Activated CD4-positive, alpha-beta memory T cell treated with anti-CD3 and anti-CD28 coated beads for 36 hours (primary cell): ENCODE results near the gene HS6ST3. TPM values are rescaled to one million over a fixed set of nuclear protein-coding genes. Genes with fewer than 3 reads are reported as not detected.

ENCODE experiments used
- CTCF ChIA-PET: fragments of 350-600 bp; sonication (Branson Sonifier 250); formaldehyde crosslinking; loops from one replicate; lab custom pipeline; 2021; ENCODE audit warnings: antibody characterized with exemption, inconsistent platforms; lab: Charles Lee
- POLR2A ChIA-PET: fragments of 350-600 bp; sonication (Branson Sonifier 250); formaldehyde crosslinking; loops from one replicate; lab custom pipeline; 2021; ENCODE audit warnings: antibody characterized with exemption; lab: Charles Lee
- DNase-seq: peaks from one replicate; pipeline ENCODE4 v3.0.0-alpha.2; 2020
- H3K27ac Mint-ChIP-seq: one replicate; pipeline ENCODE4 v1.8.0; 2021; ENCODE audit warnings: mixed read lengths
- H3K27me3 Mint-ChIP-seq: one replicate; pipeline ENCODE4 v1.8.0; 2021; ENCODE audit warnings: mixed read lengths
- H3K36me3 Mint-ChIP-seq: one replicate; pipeline ENCODE4 v1.8.0; 2021; ENCODE audit warnings: mixed read lengths
- H3K4me1 Mint-ChIP-seq: one replicate; pipeline ENCODE4 v1.8.0; 2021; ENCODE audit warnings: low read depth, mixed read lengths
- H3K4me3 Mint-ChIP-seq: one replicate; pipeline ENCODE4 v1.8.0; 2021; ENCODE audit warnings: mild to moderate bottlenecking, mixed read lengths
- H3K9me3 Mint-ChIP-seq: one replicate; pipeline ENCODE4 v1.8.0; 2021; ENCODE audit warnings: mixed read lengths
- intact Hi-C: fragments of 100-400 bp; cut with micrococcal nuclease; formaldehyde crosslinking; loops from one replicate; pipeline ENCODE4 v1.15.1; 2023
- total RNA-seq, 2 experiments: library from RNA; stranded (reverse); gene quantifications; one replicate each; pipeline ENCODE4 v1.2.3, GENCODE V29; 2021

The HS6ST3 gene
- total RNA-seq, 2 experiments from 2014 or later: not detected

DNA sequence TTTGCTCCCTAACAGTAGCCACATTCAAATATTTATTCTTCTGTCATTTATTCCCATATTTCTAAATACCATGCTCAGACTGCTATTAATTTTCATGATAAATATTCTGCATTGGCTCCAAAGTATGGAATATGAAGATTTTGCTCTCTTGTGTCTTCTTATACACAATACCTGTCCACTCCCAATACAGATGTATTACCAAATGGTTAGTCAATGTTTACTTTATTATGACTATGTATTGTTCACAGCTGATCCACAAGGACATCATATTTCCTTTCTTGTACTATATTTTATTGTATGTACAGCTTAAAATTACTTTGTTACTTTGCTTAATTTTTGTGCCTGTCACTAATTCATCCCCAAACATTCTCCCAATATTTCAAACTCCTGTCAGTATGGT, 582.1 kb downstream of the HS6ST3 start:
- Mint-ChIP-seq H3K4me3 (no peak overlapping the region), H3K4me1 (no peaks in the 10 kb centered on the region), H3K9me3 (peaks cover 5% of the 10 kb centered on the region), H3K36me3 (no peaks in the 10 kb centered on the region), H3K27me3 (no peaks in the 10 kb centered on the region), H3K27ac (no peak overlapping the region)
- no peak for DNase-seq
- intact Hi-C loops: no loop called here
- ChIA-PET POLR2A (no interaction called here), CTCF (no interaction called here)

- Mint-ChIP-seq H3K27me3 (no peaks in the 10 kb centered on the region), H3K4me3 (no peak overlapping the region), H3K27ac (no peak overlapping the region), H3K4me1 (no peaks in the 10 kb centered on the region), H3K9me3 (peaks cover 7% of the 10 kb centered on the region), H3K36me3 (no peaks in the 10 kb centered on the region)
- DNase-seq: no peak
- intact Hi-C loops: no loop called here
- POLR2A ChIA-PET: no interaction called here
- CTCF ChIA-PET: no interaction called here
These were observed 583.9 kb downstream of the HS6ST3 start for GRCh38 chr13:96673825-96674224.

DNA sequence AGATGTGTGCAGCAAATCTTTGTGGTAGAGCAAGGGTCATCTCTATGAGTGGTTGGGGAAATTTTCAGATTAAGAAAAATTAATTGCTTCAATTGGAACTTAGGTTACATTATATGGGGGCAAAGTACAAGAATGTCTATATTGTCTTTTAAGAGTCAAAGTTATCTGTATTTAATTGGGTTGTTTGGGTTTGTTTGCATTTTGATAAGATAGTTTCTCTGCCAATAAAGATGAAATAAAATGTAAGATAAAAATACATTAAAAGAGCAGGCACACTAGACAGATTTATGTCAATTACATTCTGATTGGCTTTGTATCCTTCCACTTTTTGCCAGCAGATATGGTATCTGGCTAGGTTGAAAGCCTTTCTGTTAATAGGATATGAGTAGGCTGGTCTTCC, 587.1 kb downstream of the HS6ST3 start:
- no peak overlapping the region for H3K4me3 Mint-ChIP-seq
- intact Hi-C loops: no loop called here
- H3K36me3 Mint-ChIP-seq: no peaks in the 10 kb centered on the region
- H3K27me3 Mint-ChIP-seq: no peaks in the 10 kb centered on the region
- CTCF ChIA-PET: no interaction called here
- POLR2A ChIA-PET: no interaction called here
- no peak for DNase-seq
- peaks cover 11% of the 10 kb centered on the region for H3K9me3 Mint-ChIP-seq
- H3K27ac Mint-ChIP-seq: no peak overlapping the region
- H3K4me1 Mint-ChIP-seq: no peaks in the 10 kb centered on the region

DNA sequence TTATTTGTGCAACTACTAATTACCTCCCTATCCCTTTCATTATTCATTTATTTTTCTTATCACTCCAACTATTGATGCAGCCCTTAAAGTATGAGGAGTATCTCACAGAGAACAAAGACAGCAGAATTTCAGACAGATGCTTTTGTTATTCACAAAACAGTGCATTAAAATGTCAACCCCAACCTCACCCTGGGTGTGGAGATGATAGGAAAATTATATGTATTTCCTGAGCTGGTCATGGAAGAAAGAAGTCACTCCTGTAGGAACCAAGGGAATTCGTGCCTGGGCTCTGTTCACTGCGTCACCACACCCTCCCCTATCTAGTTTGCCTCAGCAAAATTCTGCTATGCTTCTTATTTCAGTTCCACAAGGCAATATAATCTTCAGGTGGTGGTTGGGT, 588.9 kb downstream of the HS6ST3 start:
- DNase-seq: no peak
- H3K4me1 Mint-ChIP-seq: no peaks in the 10 kb centered on the region
- H3K36me3 Mint-ChIP-seq: no peaks in the 10 kb centered on the region
- ChIA-PET POLR2A (no interaction called here), CTCF (no interaction called here)
- H3K27ac Mint-ChIP-seq: no peak overlapping the region
- H3K4me3 Mint-ChIP-seq: no peak overlapping the region
- H3K27me3 Mint-ChIP-seq: no peaks in the 10 kb centered on the region
- H3K9me3 Mint-ChIP-seq: peaks cover 11% of the 10 kb centered on the region
- intact Hi-C loops: no loop called here

DNA sequence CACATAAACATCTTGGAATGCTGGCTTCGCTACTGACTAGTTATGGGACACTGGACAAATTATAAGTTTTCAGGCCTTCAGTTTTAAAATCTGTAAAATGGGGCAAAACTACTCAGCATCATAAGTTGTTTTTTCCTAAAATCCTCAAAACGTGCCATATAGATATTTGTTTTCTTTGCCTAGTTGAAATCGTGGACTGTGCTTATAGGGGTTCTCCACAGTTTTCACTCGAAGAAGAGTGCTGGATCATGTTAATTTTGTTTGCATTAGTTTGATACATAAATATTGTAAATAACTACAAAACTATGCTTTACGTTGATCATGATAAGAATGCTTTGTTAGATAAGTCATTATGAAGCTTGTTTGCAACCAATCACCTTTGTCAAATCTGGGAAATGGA, 591.0 kb downstream of the HS6ST3 start:
- no peak overlapping the region for H3K4me3 Mint-ChIP-seq
- H3K36me3 Mint-ChIP-seq: no peaks in the 10 kb centered on the region
- ChIA-PET CTCF (no interaction called here), POLR2A (no interaction called here)
- no peaks in the 10 kb centered on the region for H3K4me1 Mint-ChIP-seq
- peaks cover 8% of the 10 kb centered on the region for H3K9me3 Mint-ChIP-seq
- intact Hi-C loops: no loop called here
- no peak for DNase-seq
- H3K27ac Mint-ChIP-seq: no peak overlapping the region
- H3K27me3 Mint-ChIP-seq: no peaks in the 10 kb centered on the region

DNA sequence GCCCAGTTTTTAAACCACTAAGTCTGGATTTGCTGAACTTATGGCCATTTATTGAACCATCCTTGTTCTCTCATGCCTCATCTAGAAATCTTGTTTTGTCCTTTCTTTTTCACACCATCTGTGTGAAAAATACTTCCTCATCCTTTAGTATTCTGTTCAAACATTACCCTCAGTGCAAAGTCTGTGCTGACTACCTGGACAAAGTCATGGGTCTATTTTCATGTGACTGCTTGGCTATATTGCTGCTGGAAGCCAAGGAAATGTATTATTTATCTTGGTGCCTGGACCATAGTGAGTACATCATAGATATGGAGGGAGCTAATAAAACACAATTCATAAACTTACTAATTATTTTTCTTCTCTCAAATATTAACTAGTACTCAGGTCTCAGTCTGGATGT, 591.9 kb downstream of the HS6ST3 start:
- Mint-ChIP-seq H3K27ac (no peak overlapping the region), H3K27me3 (no peaks in the 10 kb centered on the region), H3K4me1 (no peaks in the 10 kb centered on the region), H3K9me3 (peaks cover 8% of the 10 kb centered on the region), H3K4me3 (no peak overlapping the region), H3K36me3 (no peaks in the 10 kb centered on the region)
- DNase-seq: no peak
- POLR2A ChIA-PET: no interaction called here
- intact Hi-C loops: no loop called here
- CTCF ChIA-PET: no interaction called here

- H3K27me3 Mint-ChIP-seq: no peaks in the 10 kb centered on the region
- intact Hi-C loops: no loop called here
- H3K4me1 Mint-ChIP-seq: no peaks in the 10 kb centered on the region
- H3K27ac Mint-ChIP-seq: no peak overlapping the region
- no peak for DNase-seq
- H3K9me3 Mint-ChIP-seq: peaks cover 8% of the 10 kb centered on the region
- ChIA-PET POLR2A (no interaction called here), CTCF (no interaction called here)
- H3K4me3 Mint-ChIP-seq: no peak overlapping the region
- no peaks in the 10 kb centered on the region for H3K36me3 Mint-ChIP-seq
These were observed 594.6 kb downstream of the HS6ST3 start for GRCh38 chr13:96684469-96684868.

DNA sequence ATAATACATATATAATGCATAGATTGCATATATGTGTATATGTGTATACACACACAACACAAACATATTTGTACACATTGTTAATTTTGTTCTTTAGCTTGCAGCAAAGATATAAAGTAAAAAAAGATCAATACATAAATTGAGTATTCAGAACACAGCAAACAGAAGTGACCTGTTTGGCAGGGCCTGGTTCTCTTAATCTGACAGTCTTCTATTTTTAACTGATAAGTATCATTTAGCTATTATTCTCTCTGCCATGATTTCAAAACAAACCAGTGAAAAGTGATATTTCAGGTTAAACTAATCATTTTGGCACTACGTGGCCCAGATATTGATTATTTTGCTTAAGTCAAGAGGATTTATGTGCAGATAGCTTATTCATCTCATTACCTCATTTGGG, 595.0 kb downstream of the HS6ST3 start:
- no peaks in the 10 kb centered on the region for H3K27me3 Mint-ChIP-seq
- CTCF ChIA-PET: no interaction called here

GRCh38 chr13:96686286-96686685, 596.4 kb downstream of the HS6ST3 start:
- Mint-ChIP-seq H3K27ac (no peak overlapping the region), H3K9me3 (peaks cover 4% of the 10 kb centered on the region), H3K36me3 (no peaks in the 10 kb centered on the region), H3K27me3 (no peaks in the 10 kb centered on the region), H3K4me1 (no peaks in the 10 kb centered on the region), H3K4me3 (no peak overlapping the region)
- DNase-seq: no peak
- ChIA-PET CTCF (no interaction called here), POLR2A (no interaction called here)
- intact Hi-C loops: no loop called here

More for the DNA sequence above, 595.0 kb downstream of the HS6ST3 start:
- Mint-ChIP-seq H3K4me3 (no peak overlapping the region), H3K27ac (no peak overlapping the region), H3K4me1 (no peaks in the 10 kb centered on the region), H3K9me3 (peaks cover 8% of the 10 kb centered on the region), H3K36me3 (no peaks in the 10 kb centered on the region)
- no peak for DNase-seq
- POLR2A ChIA-PET: no interaction called here
- intact Hi-C loops: no loop called here

DNA sequence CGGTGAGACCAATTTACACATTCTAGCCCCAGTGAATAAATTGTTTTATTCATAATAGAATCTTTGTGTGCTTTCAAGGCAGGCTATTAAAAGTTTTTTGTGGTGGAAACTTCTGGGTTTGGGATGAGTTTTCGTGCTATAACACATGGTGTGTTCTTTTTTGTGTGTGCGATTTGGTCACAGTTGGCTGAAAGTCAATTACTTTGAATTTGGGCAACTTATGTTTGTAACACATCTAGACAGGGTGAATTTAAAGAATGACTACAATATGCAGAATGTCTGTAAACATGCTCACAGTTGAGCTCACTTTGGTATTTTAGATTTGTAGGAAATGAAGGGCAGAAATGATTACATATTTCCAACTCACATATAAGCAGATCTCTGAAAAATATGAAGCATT, 597.3 kb downstream of the HS6ST3 start:
- Mint-ChIP-seq H3K4me1 (no peaks in the 10 kb centered on the region), H3K4me3 (no peak overlapping the region), H3K9me3 (peaks cover 4% of the 10 kb centered on the region), H3K36me3 (no peaks in the 10 kb centered on the region), H3K27ac (no peak overlapping the region), H3K27me3 (no peaks in the 10 kb centered on the region)
- ChIA-PET CTCF (no interaction called here), POLR2A (no interaction called here)
- DNase-seq: no peak
- intact Hi-C loops: no loop called here

GRCh38 chr13:96690998-96691397, 601.1 kb downstream of the HS6ST3 start:
- ChIA-PET CTCF (no interaction called here), POLR2A (no interaction called here)
- Mint-ChIP-seq H3K36me3 (no peaks in the 10 kb centered on the region), H3K4me3 (no peak overlapping the region), H3K4me1 (no peaks in the 10 kb centered on the region), H3K27me3 (no peaks in the 10 kb centered on the region), H3K9me3 (peaks cover 4% of the 10 kb centered on the region), H3K27ac (no peak overlapping the region)
- intact Hi-C loops: no loop called here
- no peak for DNase-seq

DNA sequence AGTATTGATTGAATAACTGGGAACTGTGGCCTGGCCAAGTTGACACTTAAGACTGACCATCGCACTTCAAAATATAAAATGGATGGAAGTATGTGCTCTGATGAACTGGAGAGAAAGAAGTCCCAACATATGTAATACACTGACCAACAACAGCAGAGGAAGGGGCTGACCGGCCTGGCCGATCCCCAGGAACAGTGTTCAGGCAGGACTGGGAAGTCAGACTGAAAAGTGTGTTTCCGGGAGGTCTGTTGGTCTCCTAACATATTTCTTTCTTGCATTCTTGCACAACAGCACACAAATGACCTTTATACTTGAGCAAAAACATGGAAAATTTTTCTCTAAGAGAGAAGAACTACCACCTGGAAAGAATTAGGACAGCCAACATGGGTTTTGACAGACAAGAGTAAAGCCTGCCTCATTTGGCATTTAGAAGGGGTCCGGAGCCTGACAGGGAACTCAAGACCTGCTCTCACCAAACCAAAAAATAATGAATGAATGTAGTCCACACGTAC, 606.5 kb downstream of the HS6ST3 start:
- no peak overlapping the region for H3K27ac Mint-ChIP-seq
- ChIA-PET CTCF (no interaction called here), POLR2A (no interaction called here)
- intact Hi-C loops: no loop called here
- H3K4me3 Mint-ChIP-seq: no peak overlapping the region
- H3K9me3 Mint-ChIP-seq: peaks cover 8% of the 10 kb centered on the region
- H3K4me1 Mint-ChIP-seq: no peaks in the 10 kb centered on the region
- DNase-seq: no peak
- no peaks in the 10 kb centered on the region for H3K27me3 Mint-ChIP-seq
- H3K36me3 Mint-ChIP-seq: no peaks in the 10 kb centered on the region

- no peaks in the 10 kb centered on the region for H3K36me3 Mint-ChIP-seq
- no peak overlapping the region for H3K4me3 Mint-ChIP-seq
- DNase-seq: no peak
- H3K4me1 Mint-ChIP-seq: no peaks in the 10 kb centered on the region
- ChIA-PET CTCF (no interaction called here), POLR2A (no interaction called here)
- intact Hi-C loops: no loop called here
- no peak overlapping the region for H3K27ac Mint-ChIP-seq
- H3K9me3 Mint-ChIP-seq: peaks cover 8% of the 10 kb centered on the region
- H3K27me3 Mint-ChIP-seq: no peaks in the 10 kb centered on the region
These were observed 610.8 kb downstream of the HS6ST3 start for GRCh38 chr13:96700657-96701056.
